Measurements from ENCODE around the gene SF3B1. TPM values are rescaled to one million over a fixed set of nuclear protein-coding genes. Genes with fewer than 3 reads are reported as not detected.
A peak's percentile ranks its signal among the peaks of the same experiment; 100 is the strongest.
"Not testable (repeated sequence)": the region's sequence is repeated elsewhere in the genome, so short reads cannot be mapped to it uniquely, and the experiment has no call there.

Gene SF3B1
- total RNA-seq, 1 donor from 2014 or later, result 284 TPM

- Mint-ChIP-seq H3K27me3 (ENCODE audit: low read depth) (no peaks in the 10 kb centered on the region), H3K9me3 (no peaks in the 10 kb centered on the region), H3K36me3 (ENCODE audit: low read depth) (peaks cover 29% of the 10 kb centered on the region), H3K4me1 (ENCODE audit: low read depth) (peaks cover 8% of the 10 kb centered on the region), H3K27ac (no peak overlapping the region), H3K4me3 (ENCODE audit: low read depth) (no peak overlapping the region)
- intact Hi-C loops (cut with micrococcal nuclease), result no loop called here
- DNase-seq (ENCODE audit: low spot score), result no peak
Measured at GRCh38 chr2:197388866-197389587, 45.8 kb downstream of the SF3B1 start.

- Mint-ChIP-seq H3K27me3 (ENCODE audit: low read depth) (no peaks in the 10 kb centered on the region), H3K36me3 (ENCODE audit: low read depth) (peaks cover 19% of the 10 kb centered on the region), H3K9me3 (no peaks in the 10 kb centered on the region), H3K4me3 (ENCODE audit: low read depth) (no peak overlapping the region), H3K27ac (no peak overlapping the region), H3K4me1 (ENCODE audit: low read depth) (peaks cover 12% of the 10 kb centered on the region)
- intact Hi-C loops (cut with micrococcal nuclease), result no loop called here
- DNase-seq (ENCODE audit: low spot score), result no peak
Measured at GRCh38 chr2:197387179-197387578, 47.6 kb downstream of the SF3B1 start.

GRCh38 chr2:197386242-197386641 lies 48.6 kb downstream of the SF3B1 start:
- DNase-seq (ENCODE audit: low spot score), result no peak
- peaks cover 12% of the 10 kb centered on the region for H3K4me1 Mint-ChIP-seq (ENCODE audit: low read depth)
- H3K27me3 Mint-ChIP-seq (ENCODE audit: low read depth), result no peaks in the 10 kb centered on the region
- no peak overlapping the region for H3K27ac Mint-ChIP-seq
- H3K36me3 Mint-ChIP-seq (ENCODE audit: low read depth), result peaks cover 10% of the 10 kb centered on the region
- intact Hi-C loops (cut with micrococcal nuclease), result no loop called here
- no peaks in the 10 kb centered on the region for H3K9me3 Mint-ChIP-seq
- no peak overlapping the region for H3K4me3 Mint-ChIP-seq (ENCODE audit: low read depth)

- no peaks in the 10 kb centered on the region for H3K36me3 Mint-ChIP-seq (ENCODE audit: low read depth)
- H3K9me3 Mint-ChIP-seq, result no peaks in the 10 kb centered on the region
- intact Hi-C loops (cut with micrococcal nuclease), result no loop called here
- no peak overlapping the region for H3K27ac Mint-ChIP-seq
- no peak for DNase-seq (ENCODE audit: low spot score)
- no peak overlapping the region for H3K4me3 Mint-ChIP-seq (ENCODE audit: low read depth)
- no peaks in the 10 kb centered on the region for H3K27me3 Mint-ChIP-seq (ENCODE audit: low read depth)
- H3K4me1 Mint-ChIP-seq (ENCODE audit: low read depth), result peaks cover 14% of the 10 kb centered on the region
Measured at GRCh38 chr2:197383825-197384224, 51.0 kb downstream of the SF3B1 start.

GRCh38 chr2:197381641-197382040 lies 53.2 kb downstream of the SF3B1 start:
- Mint-ChIP-seq H3K9me3 (no peaks in the 10 kb centered on the region), H3K4me3 (ENCODE audit: low read depth) (no peak overlapping the region), H3K27ac (no peak overlapping the region), H3K4me1 (ENCODE audit: low read depth) (peaks cover 26% of the 10 kb centered on the region), H3K27me3 (ENCODE audit: low read depth) (peaks cover 3% of the 10 kb centered on the region), H3K36me3 (ENCODE audit: low read depth) (no peaks in the 10 kb centered on the region)
- DNase-seq (ENCODE audit: low spot score), result no peak
- intact Hi-C loops (cut with micrococcal nuclease), result no loop called here

- peaks cover 26% of the 10 kb centered on the region for H3K4me1 Mint-ChIP-seq (ENCODE audit: low read depth)
- H3K9me3 Mint-ChIP-seq; H3K4me3 Mint-ChIP-seq (ENCODE audit: low read depth); H3K36me3 Mint-ChIP-seq (ENCODE audit: low read depth); H3K27me3 Mint-ChIP-seq (ENCODE audit: low read depth); DNase-seq (ENCODE audit: low spot score); H3K27ac Mint-ChIP-seq: not testable (repeated sequence)
- intact Hi-C loops (cut with micrococcal nuclease), result loop anchor here (2.0 to 5.0 kb wide), 4 partner anchors 69 to 267 kb away; partner anchors contain the start of gene ANKRD44
Measured at GRCh38 chr2:197379918-197380309, 54.9 kb downstream of the SF3B1 start.

- intact Hi-C loops (cut with micrococcal nuclease), result loop anchor here (2.0 to 5.0 kb wide), 4 partner anchors 69 to 267 kb away; partner anchors contain the start of gene ANKRD44
- H3K36me3 Mint-ChIP-seq (ENCODE audit: low read depth); H3K9me3 Mint-ChIP-seq; DNase-seq (ENCODE audit: low spot score); H3K27me3 Mint-ChIP-seq (ENCODE audit: low read depth); H3K4me3 Mint-ChIP-seq (ENCODE audit: low read depth); H3K27ac Mint-ChIP-seq: not testable (repeated sequence)
- peaks cover 24% of the 10 kb centered on the region for H3K4me1 Mint-ChIP-seq (ENCODE audit: low read depth)
Measured at GRCh38 chr2:197379308-197379917, 55.4 kb downstream of the SF3B1 start.

- Mint-ChIP-seq H3K27me3 (ENCODE audit: low read depth) (peaks cover 3% of the 10 kb centered on the region), H3K27ac (peak overlapping the region; percentile 0)
Measured at GRCh38 chr2:197378494-197379307, 56.1 kb downstream of the SF3B1 start.

GRCh38 chr2:197378086-197378485 lies 56.7 kb downstream of the SF3B1 start:
- Mint-ChIP-seq H3K4me1 (ENCODE audit: low read depth) (peaks cover 16% of the 10 kb centered on the region), H3K36me3 (ENCODE audit: low read depth) (no peaks in the 10 kb centered on the region), H3K27me3 (ENCODE audit: low read depth) (peaks cover 3% of the 10 kb centered on the region), H3K27ac (no peak overlapping the region), H3K4me3 (ENCODE audit: low read depth) (no peak overlapping the region), H3K9me3 (no peaks in the 10 kb centered on the region)
- intact Hi-C loops (cut with micrococcal nuclease), result loop anchor here (1.0 to 5.0 kb wide), 5 partner anchors 67 to 366 kb away; partner anchors contain the start of gene ANKRD44
- no peak for DNase-seq (ENCODE audit: low spot score)

More at GRCh38 chr2:197378494-197379307, 56.1 kb downstream of the SF3B1 start:
- H3K9me3 Mint-ChIP-seq, result no peaks in the 10 kb centered on the region
- H3K36me3 Mint-ChIP-seq (ENCODE audit: low read depth), result no peaks in the 10 kb centered on the region
- H3K4me3 Mint-ChIP-seq (ENCODE audit: low read depth), result no peak overlapping the region
- intact Hi-C loops (cut with micrococcal nuclease), result loop anchor here (1.0 to 5.0 kb wide), 5 partner anchors 68 to 366 kb away; partner anchors contain the start of gene ANKRD44
- peak; percentile 41 for DNase-seq (ENCODE audit: low spot score)
- peaks cover 18% of the 10 kb centered on the region for H3K4me1 Mint-ChIP-seq (ENCODE audit: low read depth)

- Mint-ChIP-seq H3K36me3 (ENCODE audit: low read depth) (no peaks in the 10 kb centered on the region), H3K27me3 (ENCODE audit: low read depth) (peaks cover 3% of the 10 kb centered on the region), H3K9me3 (no peaks in the 10 kb centered on the region), H3K4me1 (ENCODE audit: low read depth) (peaks cover 16% of the 10 kb centered on the region), H3K27ac (no peak overlapping the region), H3K4me3 (ENCODE audit: low read depth) (no peak overlapping the region)
- DNase-seq (ENCODE audit: low spot score), result no peak
- intact Hi-C loops (cut with micrococcal nuclease), result loop anchor here (1.0 to 5.0 kb wide), 5 partner anchors 67 to 365 kb away; partner anchors contain the start of gene ANKRD44
Measured at GRCh38 chr2:197377670-197378069, 57.2 kb downstream of the SF3B1 start.

GRCh38 chr2:197372592-197372991 lies 62.2 kb downstream of the SF3B1 start:
- H3K9me3 Mint-ChIP-seq, result no peaks in the 10 kb centered on the region
- H3K4me1 Mint-ChIP-seq (ENCODE audit: low read depth), result peaks cover 13% of the 10 kb centered on the region
- DNase-seq (ENCODE audit: low spot score), result no peak
- no peaks in the 10 kb centered on the region for H3K36me3 Mint-ChIP-seq (ENCODE audit: low read depth)
- no peak overlapping the region for H3K27ac Mint-ChIP-seq
- no peak overlapping the region for H3K4me3 Mint-ChIP-seq (ENCODE audit: low read depth)
- H3K27me3 Mint-ChIP-seq (ENCODE audit: low read depth), result no peaks in the 10 kb centered on the region
- intact Hi-C loops (cut with micrococcal nuclease), result no loop called here

- H3K9me3 Mint-ChIP-seq; H3K4me1 Mint-ChIP-seq (ENCODE audit: low read depth); H3K27me3 Mint-ChIP-seq (ENCODE audit: low read depth); intact Hi-C loops (cut with micrococcal nuclease); H3K36me3 Mint-ChIP-seq (ENCODE audit: low read depth); H3K4me3 Mint-ChIP-seq (ENCODE audit: low read depth); H3K27ac Mint-ChIP-seq; DNase-seq (ENCODE audit: low spot score): not testable (repeated sequence)
Measured at GRCh38 chr2:197370664-197371063, 64.2 kb downstream of the SF3B1 start.

Measured in activated T-helper 2 cell treated with anti-CD3 and anti-CD28 coated beads, Interferon-gamma antibody, Interleukin-2, Interleukin-4, amounts not matched to agents 10 μg/mL and 5 μg/mL and 100 μg/mL, durations not matched to agents 14 hours and 24 hours and 36 hours (primary cell).